ENCODE results near the gene TRABD2B. TPM values are rescaled to one million over a fixed set of nuclear protein-coding genes. Genes with fewer than 3 reads are reported as not detected.
A peak's percentile ranks its signal among the peaks of the same experiment; 100 is the strongest.

TRABD2B gene
- total RNA-seq, 1 donor from 2014 or later, result 0.89 TPM

DNA sequence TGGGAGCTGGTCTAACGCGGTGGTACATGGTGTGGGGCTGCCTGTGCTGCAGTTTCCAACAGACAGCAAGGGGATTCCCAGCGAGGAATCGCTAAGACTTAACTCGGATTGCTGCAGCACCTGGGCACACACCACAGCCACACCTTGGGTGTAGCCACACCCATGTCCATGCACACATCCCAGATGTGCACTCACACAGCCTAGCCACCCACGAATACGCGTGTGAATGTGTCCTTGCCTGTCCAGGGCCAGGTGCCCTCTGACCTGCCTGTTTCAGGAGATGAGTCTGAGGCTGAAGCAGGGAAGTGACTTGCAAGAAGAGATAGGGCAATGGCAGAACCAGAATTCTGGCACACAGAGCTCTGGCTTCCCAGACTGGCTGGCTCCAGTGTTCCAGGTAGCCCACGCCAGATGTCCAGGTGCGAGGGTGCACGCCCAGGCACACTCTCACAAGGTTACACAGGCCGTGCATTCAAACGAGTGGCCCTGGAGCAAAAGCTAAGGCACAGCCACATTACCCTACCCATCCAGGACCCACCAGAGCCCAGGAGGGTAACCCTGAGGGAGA is 272.7 kb downstream of the TRABD2B start:
- Histone ChIP-seq H4K20me1 (ENCODE audit: insufficient read depth, low read length) (no peaks in the 10 kb centered on the region), H3K9ac (ENCODE audit: low read length) (no peak overlapping the region), H2AFZ (ENCODE audit: low read depth, low read length) (no peak overlapping the region), H3K4me1 (ENCODE audit: insufficient read depth, low read length) (no peaks in the 10 kb centered on the region), H3K36me3 (ENCODE audit: insufficient read depth, low read length) (no peaks in the 10 kb centered on the region), H3K4me2 (ENCODE audit: low read length) (peak overlapping the region; percentile 30), H3K27me3 (ENCODE audit: insufficient read depth, low read length) (peaks cover 46% of the 10 kb centered on the region), H3K27ac (ENCODE audit: low read depth, low read length) (no peak overlapping the region), H3K9me3 (ENCODE audit: insufficient read depth, low read depth, low read length) (no peaks in the 10 kb centered on the region), H3K4me3 (ENCODE audit: insufficient read depth, low read depth, low read length) (no peak overlapping the region), H3K79me2 (ENCODE audit: insufficient read depth, low read length) (no peaks in the 10 kb centered on the region)
- no peak for TF ChIP-seq EZH2 (IDR thresholded peaks at IDR 0.05; ENCODE audit: insufficient read depth, low read length)
- TF ChIP-seq, protein P1, sequence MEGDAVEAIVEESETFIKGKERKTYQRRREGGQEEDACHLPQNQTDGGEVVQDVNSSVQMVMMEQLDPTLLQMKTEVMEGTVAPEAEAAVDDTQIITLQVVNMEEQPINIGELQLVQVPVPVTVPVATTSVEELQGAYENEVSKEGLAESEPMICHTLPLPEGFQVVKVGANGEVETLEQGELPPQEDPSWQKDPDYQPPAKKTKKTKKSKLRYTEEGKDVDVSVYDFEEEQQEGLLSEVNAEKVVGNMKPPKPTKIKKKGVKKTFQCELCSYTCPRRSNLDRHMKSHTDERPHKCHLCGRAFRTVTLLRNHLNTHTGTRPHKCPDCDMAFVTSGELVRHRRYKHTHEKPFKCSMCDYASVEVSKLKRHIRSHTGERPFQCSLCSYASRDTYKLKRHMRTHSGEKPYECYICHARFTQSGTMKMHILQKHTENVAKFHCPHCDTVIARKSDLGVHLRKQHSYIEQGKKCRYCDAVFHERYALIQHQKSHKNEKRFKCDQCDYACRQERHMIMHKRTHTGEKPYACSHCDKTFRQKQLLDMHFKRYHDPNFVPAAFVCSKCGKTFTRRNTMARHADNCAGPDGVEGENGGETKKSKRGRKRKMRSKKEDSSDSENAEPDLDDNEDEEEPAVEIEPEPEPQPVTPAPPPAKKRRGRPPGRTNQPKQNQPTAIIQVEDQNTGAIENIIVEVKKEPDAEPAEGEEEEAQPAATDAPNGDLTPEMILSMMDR (IDR thresholded peaks at IDR 0.05; ENCODE audit: insufficient read depth, low read depth, low read length), result no peak
- H3K9me3 Mint-ChIP-seq (ENCODE audit: unreplicated experiment), result peaks cover 5% of the 10 kb centered on the region
- no peak overlapping the region for H3K27ac Mint-ChIP-seq (ENCODE audit: unreplicated experiment)
- H3K4me3 Mint-ChIP-seq (ENCODE audit: unreplicated experiment), result no peak overlapping the region
- peaks cover 5% of the 10 kb centered on the region for H3K36me3 Mint-ChIP-seq (ENCODE audit: low read depth, unreplicated experiment)
- peaks cover 15% of the 10 kb centered on the region for H3K4me1 Mint-ChIP-seq (ENCODE audit: low read depth, unreplicated experiment)
- DNase-seq (ENCODE audit: low read depth) (no peak), FAIRE-seq (no peak)
- H3K27me3 Mint-ChIP-seq (ENCODE audit: low read depth, unreplicated experiment), result peaks cover 72% of the 10 kb centered on the region

DNA sequence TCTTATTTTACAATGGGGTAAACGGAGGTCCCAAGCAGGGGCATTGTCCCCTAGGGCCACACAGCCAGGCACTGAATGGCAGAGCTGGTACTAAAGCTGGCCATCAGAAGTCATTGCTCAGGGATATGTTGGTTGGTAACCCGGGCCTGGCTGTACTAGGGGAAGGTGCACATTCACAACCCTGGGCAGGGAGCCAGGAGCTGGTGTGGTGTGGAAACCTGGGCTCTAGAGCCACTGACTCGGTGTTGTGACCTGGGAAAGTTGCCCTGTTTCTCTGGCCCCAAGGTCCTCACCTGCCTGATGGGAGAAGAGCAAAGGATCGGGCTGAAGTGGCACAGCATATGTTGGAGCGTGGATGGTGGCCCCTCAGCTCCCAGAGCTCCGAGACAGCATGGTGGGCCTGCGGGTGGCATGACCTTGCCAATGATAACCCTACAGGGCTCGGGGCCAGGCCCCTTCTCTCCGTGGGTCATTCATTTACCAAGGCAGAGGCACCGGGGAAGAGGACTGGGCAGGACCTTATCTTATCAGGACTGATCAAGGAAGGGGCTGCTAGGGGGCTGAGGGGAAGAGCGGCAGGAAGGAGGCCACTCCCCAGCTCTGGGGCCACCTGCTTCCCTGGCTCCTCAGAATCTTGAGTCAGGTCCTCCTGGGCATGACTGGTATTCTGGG is 274.1 kb downstream of the TRABD2B start:
- Histone ChIP-seq H4K20me1 (ENCODE audit: insufficient read depth, low read length) (no peaks in the 10 kb centered on the region), H2AFZ (ENCODE audit: low read depth, low read length) (no peak overlapping the region), H3K9me3 (ENCODE audit: insufficient read depth, low read depth, low read length) (no peaks in the 10 kb centered on the region), H3K36me3 (ENCODE audit: insufficient read depth, low read length) (no peaks in the 10 kb centered on the region), H3K4me1 (ENCODE audit: insufficient read depth, low read length) (no peaks in the 10 kb centered on the region), H3K27ac (ENCODE audit: low read depth, low read length) (no peak overlapping the region), H3K9ac (ENCODE audit: low read length) (no peak overlapping the region), H3K4me2 (ENCODE audit: low read length) (no peak overlapping the region), H3K27me3 (ENCODE audit: insufficient read depth, low read length) (peaks cover 49% of the 10 kb centered on the region), H3K79me2 (ENCODE audit: insufficient read depth, low read length) (no peaks in the 10 kb centered on the region), H3K4me3 (ENCODE audit: insufficient read depth, low read depth, low read length) (no peak overlapping the region)
- DNase-seq (ENCODE audit: low read depth), result no peak
- Mint-ChIP-seq H3K9me3 (ENCODE audit: unreplicated experiment) (peaks cover 5% of the 10 kb centered on the region), H3K4me3 (ENCODE audit: unreplicated experiment) (no peak overlapping the region), H3K4me1 (ENCODE audit: low read depth, unreplicated experiment) (peaks cover 8% of the 10 kb centered on the region), H3K27me3 (ENCODE audit: low read depth, unreplicated experiment) (peaks cover 86% of the 10 kb centered on the region), H3K36me3 (ENCODE audit: low read depth, unreplicated experiment) (peaks cover 6% of the 10 kb centered on the region), H3K27ac (ENCODE audit: unreplicated experiment) (no peak overlapping the region)
- no peak for FAIRE-seq
- TF ChIP-seq, protein P1 (IDR thresholded peaks at IDR 0.05; ENCODE audit: insufficient read depth, low read depth, low read length), result no peak
- no peak for TF ChIP-seq EZH2 (IDR thresholded peaks at IDR 0.05; ENCODE audit: insufficient read depth, low read length)

DNA sequence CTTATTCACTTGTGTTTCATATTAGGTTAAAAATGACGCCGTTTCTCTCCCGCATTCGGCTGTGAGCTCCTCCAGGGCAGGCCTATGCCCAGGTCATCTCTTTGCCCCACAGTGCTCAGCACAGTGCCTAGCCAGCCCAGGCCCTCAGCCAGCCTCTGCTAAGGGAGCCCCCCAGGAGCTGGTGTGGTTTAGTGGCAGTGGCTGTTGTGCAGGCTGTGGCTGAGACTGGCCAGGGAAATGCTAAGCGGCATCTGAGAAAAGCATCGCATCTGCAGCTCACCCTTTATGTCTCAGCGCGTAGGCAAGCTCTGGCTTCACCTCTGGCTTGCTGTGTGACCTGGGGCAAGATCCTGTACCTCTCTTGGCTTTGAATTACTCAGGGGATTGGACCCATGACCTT is 275.1 kb downstream of the TRABD2B start:
- Mint-ChIP-seq H3K36me3 (ENCODE audit: low read depth, unreplicated experiment) (peaks cover 6% of the 10 kb centered on the region), H3K9me3 (ENCODE audit: unreplicated experiment) (peaks cover 5% of the 10 kb centered on the region), H3K4me1 (ENCODE audit: low read depth, unreplicated experiment) (peaks cover 3% of the 10 kb centered on the region), H3K4me3 (ENCODE audit: unreplicated experiment) (no peak overlapping the region), H3K27ac (ENCODE audit: unreplicated experiment) (no peak overlapping the region), H3K27me3 (ENCODE audit: low read depth, unreplicated experiment) (peaks cover 90% of the 10 kb centered on the region)
- FAIRE-seq (no peak), DNase-seq (ENCODE audit: low read depth) (no peak)
- Histone ChIP-seq H3K36me3 (ENCODE audit: insufficient read depth, low read length) (no peaks in the 10 kb centered on the region), H3K4me1 (ENCODE audit: insufficient read depth, low read length) (no peaks in the 10 kb centered on the region), H3K9me3 (ENCODE audit: insufficient read depth, low read depth, low read length) (no peaks in the 10 kb centered on the region), H4K20me1 (ENCODE audit: insufficient read depth, low read length) (no peaks in the 10 kb centered on the region), H3K79me2 (ENCODE audit: insufficient read depth, low read length) (no peaks in the 10 kb centered on the region), H3K4me2 (ENCODE audit: low read length) (no peak overlapping the region), H3K27ac (ENCODE audit: low read depth, low read length) (no peak overlapping the region), H3K4me3 (ENCODE audit: insufficient read depth, low read depth, low read length) (no peak overlapping the region), H3K27me3 (ENCODE audit: insufficient read depth, low read length) (peaks cover 45% of the 10 kb centered on the region), H2AFZ (ENCODE audit: low read depth, low read length) (no peak overlapping the region), H3K9ac (ENCODE audit: low read length) (no peak overlapping the region)
- TF ChIP-seq, protein P1 (IDR thresholded peaks at IDR 0.05; ENCODE audit: insufficient read depth, low read depth, low read length), result no peak
- no peak for TF ChIP-seq EZH2 (IDR thresholded peaks at IDR 0.05; ENCODE audit: insufficient read depth, low read length)
